GM12872 (cell line): Measurements from ENCODE around the gene EXD3.

Source experiments
- TF ChIP-seq, protein P1 (sequence below): IDR thresholded peaks from 3 replicates; pipeline ENCODE4 v1.5.1; 2011; ENCODE audit warnings: low read depth, mild to moderate bottlenecking, low read length, moderate library complexity; ENCODE audit not compliant: insufficient read depth

EXD3 gene

DNA sequence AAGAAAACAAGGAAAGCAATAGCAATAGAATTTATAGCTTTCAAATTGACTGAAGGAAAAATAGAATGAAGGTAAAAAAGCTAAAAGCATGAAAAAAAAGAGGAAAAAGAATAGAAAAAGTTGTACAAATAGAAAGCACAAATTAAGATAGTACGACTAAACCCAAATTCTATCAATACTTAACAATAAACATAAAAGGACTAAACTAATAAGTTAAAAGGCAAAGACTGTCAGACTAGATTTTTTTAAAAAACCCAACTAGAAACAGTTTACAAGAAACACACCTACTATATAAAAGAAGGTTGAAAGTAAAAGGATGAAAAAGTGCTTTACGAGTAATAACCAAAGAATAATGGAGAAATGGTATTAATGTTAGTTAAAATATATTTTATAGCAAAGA lies 86.2 kb downstream of the EXD3 start:
- TF ChIP-seq, protein P1, sequence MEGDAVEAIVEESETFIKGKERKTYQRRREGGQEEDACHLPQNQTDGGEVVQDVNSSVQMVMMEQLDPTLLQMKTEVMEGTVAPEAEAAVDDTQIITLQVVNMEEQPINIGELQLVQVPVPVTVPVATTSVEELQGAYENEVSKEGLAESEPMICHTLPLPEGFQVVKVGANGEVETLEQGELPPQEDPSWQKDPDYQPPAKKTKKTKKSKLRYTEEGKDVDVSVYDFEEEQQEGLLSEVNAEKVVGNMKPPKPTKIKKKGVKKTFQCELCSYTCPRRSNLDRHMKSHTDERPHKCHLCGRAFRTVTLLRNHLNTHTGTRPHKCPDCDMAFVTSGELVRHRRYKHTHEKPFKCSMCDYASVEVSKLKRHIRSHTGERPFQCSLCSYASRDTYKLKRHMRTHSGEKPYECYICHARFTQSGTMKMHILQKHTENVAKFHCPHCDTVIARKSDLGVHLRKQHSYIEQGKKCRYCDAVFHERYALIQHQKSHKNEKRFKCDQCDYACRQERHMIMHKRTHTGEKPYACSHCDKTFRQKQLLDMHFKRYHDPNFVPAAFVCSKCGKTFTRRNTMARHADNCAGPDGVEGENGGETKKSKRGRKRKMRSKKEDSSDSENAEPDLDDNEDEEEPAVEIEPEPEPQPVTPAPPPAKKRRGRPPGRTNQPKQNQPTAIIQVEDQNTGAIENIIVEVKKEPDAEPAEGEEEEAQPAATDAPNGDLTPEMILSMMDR: no peak

DNA sequence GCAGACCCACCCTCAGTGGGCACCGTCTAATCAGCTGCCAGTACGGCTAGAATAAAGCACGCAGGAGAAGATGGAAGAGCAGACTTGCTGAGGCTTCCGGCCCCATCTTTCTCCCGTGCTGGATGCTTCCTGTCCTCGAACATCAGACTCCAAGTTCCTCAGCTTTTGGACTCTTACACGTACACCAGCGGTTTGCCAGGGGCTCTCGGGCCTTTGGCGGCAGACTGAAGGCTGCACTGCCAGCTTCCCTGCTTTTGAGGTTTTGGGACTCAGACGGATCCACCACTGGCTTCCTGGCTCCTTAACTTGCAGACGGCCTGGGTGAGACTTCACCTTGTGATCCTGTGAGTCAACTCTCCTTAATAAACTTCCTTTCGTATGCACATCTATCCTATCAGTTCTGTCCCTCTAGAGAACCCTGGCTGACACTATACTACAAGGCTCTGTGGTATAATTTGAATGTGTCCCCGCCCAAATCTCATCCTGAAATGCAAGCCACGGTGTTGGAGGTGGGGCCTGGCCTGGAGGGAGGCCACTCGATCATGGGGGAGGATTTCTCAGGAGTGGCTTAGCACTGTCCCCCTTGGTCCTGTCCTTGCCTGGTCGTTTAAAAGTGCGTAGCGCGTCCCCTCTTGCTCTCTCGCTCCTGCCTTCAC lies 89.8 kb downstream of the EXD3 start:
- TF ChIP-seq, protein P1: no peak

DNA sequence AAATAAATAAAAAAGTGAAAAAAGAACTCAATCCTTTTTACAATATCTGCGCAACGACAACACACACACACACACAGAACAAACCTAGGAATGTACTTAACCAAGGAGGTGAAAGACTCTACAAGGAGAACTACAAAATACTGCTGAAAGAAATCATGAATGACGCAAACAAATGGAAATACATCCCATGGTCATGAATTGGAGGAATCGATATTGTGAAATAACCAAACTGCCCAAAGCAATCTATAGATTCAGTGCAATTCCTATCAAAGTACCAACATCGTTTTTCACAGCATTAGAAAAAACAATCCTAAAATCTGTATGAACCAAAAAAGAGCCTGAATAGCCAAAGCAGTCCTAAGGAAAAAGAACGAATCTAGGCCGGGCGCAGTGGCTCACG lies 91.0 kb downstream of the EXD3 start:
- TF ChIP-seq, protein P1: no peak

DNA sequence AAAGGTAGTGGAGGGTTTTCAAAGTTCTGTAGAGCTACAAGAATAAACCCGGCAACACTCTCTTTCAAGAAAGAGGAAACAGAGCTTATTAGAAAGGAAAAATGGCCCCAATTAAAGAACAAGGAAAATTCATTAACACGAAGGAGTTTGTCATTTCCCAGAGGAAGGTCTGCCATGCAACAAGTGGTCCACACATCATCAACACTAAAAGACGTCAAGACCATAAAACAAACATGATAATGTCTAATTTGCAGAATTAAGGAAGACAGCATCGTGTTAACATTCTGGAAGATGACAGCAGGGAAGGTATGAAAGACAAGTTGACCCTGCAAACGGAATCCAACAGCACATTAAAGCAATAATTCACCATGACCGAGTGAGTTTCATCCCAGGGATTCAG lies 92.3 kb downstream of the EXD3 start:
- TF ChIP-seq, protein P1: no peak

DNA sequence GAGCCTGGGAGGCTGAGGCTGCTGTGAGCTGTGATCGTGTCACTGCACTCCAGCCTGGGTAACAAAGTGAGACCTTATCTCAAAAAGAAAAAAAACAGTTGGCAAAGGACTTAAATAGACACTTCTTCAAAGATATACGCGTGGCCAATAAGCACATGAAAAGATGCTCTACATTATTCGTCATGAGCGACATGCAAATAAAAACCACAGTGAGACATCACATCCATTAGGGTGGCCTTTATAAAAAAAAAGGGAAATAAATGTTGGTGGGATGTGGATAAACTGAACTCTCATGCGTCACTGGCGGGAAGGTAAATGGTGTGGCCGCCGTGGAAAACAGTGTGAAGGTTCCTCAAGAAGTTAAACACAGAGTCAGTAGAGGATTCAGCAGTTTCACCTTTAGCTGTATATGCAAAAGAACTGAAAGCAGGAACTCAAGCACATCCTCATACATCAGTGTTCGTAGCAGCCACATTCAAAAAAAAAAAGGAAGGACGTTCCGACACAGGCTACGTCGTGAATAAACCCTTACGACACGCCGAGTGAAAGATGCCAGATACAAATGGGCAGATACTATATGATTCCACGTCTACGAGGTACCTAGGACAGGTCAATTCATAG lies 96.4 kb downstream of the EXD3 start:
- TF ChIP-seq, protein P1: no peak

DNA sequence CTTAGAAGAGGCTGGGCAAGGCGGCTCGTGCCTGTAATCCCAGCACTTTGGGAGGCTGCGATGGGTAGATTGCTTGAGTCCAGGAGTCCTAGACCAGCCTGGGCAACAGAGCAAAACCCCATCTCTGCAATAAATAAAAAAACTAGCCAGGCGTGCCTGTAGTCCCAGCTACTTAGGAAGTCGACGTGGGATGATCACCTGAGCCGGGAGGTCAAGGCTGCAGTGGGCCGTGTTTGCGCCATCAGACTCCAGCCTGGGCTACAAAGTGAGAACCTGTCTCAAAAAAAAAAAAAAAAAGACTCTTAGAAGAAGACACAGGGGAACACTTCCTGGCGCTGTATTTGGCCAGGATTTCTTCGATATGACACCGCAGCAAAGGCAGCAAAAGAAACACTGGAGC lies 97.2 kb downstream of the EXD3 start:
- TF ChIP-seq, protein P1: no peak

DNA sequence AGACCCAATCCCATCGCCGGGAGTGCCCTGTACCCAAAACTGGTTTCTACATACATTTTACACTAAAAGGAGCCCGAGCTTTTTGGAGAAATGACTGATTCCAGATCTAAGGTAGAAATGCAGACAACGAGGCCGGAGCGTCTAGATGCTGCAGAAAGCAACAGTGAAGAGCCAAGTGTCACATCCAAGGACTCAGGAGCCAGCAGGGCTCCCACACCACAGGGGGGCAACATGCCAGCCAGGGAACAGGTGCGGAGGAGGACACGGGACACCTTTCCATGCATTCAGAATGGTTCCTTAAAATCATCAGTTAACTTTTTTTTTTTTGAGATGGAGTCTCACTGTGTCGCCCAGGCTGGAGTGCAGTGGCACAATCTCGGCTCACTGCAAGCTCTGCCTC lies 97.8 kb downstream of the EXD3 start:
- TF ChIP-seq, protein P1: no peak
